CD4-positive, alpha-beta T cell treated with Interleukin-17A for 4 hours (primary cell): ENCODE measurements around the gene SPINK6.

ENCODE experiments used
- DNase-seq: peaks from one replicate; pipeline ENCODE4 v3.0.0-alpha.2; 2020; ENCODE audit warnings: mixed read lengths

Gene SPINK6

GRCh38 chr5:148224117-148224742, 21.4 kb downstream of the SPINK6 start:
- DNase-seq = no peak

- no peak for DNase-seq
These were observed 25.6 kb downstream of the SPINK6 start for GRCh38 chr5:148228392-148228984.

- DNase-seq = no peak
These were observed 27.0 kb downstream of the SPINK6 start for GRCh38 chr5:148229840-148230239.

- DNase-seq = no peak
These were observed 27.4 kb downstream of the SPINK6 start for GRCh38 chr5:148230240-148230639.

GRCh38 chr5:148237785-148238417, 35.1 kb downstream of the SPINK6 start:
- no peak for DNase-seq

- no peak for DNase-seq
These were observed 35.6 kb downstream of the SPINK6 start, which contains the start of gene MARCOL for GRCh38 chr5:148238418-148238794. TSS of gene MARCOL (plus strand) at chr5:148238525. CDS start at chr5:148238598, 73 bp downstream.

GRCh38 chr5:148248894-148249293, 46.1 kb downstream of the SPINK6 start:
- DNase-seq = no peak

- DNase-seq = no peak
These were observed 52.6 kb downstream of the SPINK6 start for GRCh38 chr5:148255456-148255855.

- DNase-seq = no peak
These were observed 56.4 kb downstream of the SPINK6 start for GRCh38 chr5:148259288-148259687.

- DNase-seq = no peak
These were observed 58.4 kb downstream of the SPINK6 start for GRCh38 chr5:148261221-148261620.
